H1 (cell line): ENCODE measurements around the gene TSPAN17. TPM values are rescaled to one million over a fixed set of nuclear protein-coding genes. Genes with fewer than 3 reads are reported as not detected.
A peak's percentile ranks its signal among the peaks of the same experiment; 100 is the strongest.

Experiments
- CTCF ChIA-PET: fragments of 300-600 bp; sonication (Branson Sonifier 250); formaldehyde crosslinking; loops from one replicate; lab custom pipeline; 2021; ENCODE audit not compliant: partially characterized antibody; lab: Charles Lee
- POLR2A ChIA-PET: fragments of 300-600 bp; sonication (Branson Sonifier 250); formaldehyde crosslinking; loops from one replicate; lab custom pipeline; 2021; ENCODE audit warnings: inconsistent platforms; ENCODE audit not compliant: partially characterized antibody; lab: Charles Lee
- DNase-seq, 2 experiments: peaks; one replicate each; pipeline versions ENCODE4 v3.0.0 to v3.0.0-alpha.2; 2010 to 2022; ENCODE audit warnings: low spot score in 2 of 2, low read depth in 1 of 2, mixed read lengths in 1 of 2
- FAIRE-seq: peaks from 2 replicates; lab custom pipeline; 2011; peaks lifted over from hg19 to GRCh38; lab: Jason Lieb, UNC
- H2AFZ ChIP-seq: 2 replicates; pipeline ENCODE4 v1.8.1; 2012; ENCODE audit warnings: low read length, inconsistent platforms
- H2AK5ac ChIP-seq: 2 replicates; pipeline ENCODE4 v1.6.1; 2013; ENCODE audit warnings: low read depth, low read length
- H2BK120ac ChIP-seq: replicated peaks from 2 replicates; pipeline ENCODE3; 2013; ENCODE audit warnings: low read depth, low read length, inconsistent platforms
- H2BK12ac ChIP-seq: 2 replicates; pipeline ENCODE4 v1.6.1; 2013; ENCODE audit warnings: low read depth, low read length
- H2BK15ac ChIP-seq: 2 replicates; pipeline ENCODE4 v1.6.1; 2013; ENCODE audit warnings: low read length
- H2BK20ac ChIP-seq: 2 replicates; pipeline ENCODE4 v1.6.1; 2013; ENCODE audit warnings: low read length
- H2BK5ac ChIP-seq: 2 replicates; pipeline ENCODE4 v1.6.1; 2013; ENCODE audit warnings: low read depth, low read length
- H3K14ac ChIP-seq: 2 replicates; pipeline ENCODE4 v1.6.1; 2013; ENCODE audit warnings: inconsistent platforms; ENCODE audit not compliant: insufficient read length
- H3K18ac ChIP-seq: 2 replicates; pipeline ENCODE4 v1.6.1; 2013; ENCODE audit warnings: low read length; ENCODE audit errors: extremely low read depth
- H3K23ac ChIP-seq: 2 replicates; pipeline ENCODE4 v1.6.1; 2013; ENCODE audit warnings: inconsistent platforms; ENCODE audit not compliant: insufficient read length
- H3K23me2 ChIP-seq: 2 replicates; pipeline ENCODE4 v1.6.1; 2013; ENCODE audit warnings: low read depth, low read length
- H3K27ac ChIP-seq: 2 replicates; pipeline ENCODE4 v1.6.1; 2011; ENCODE audit warnings: low read depth, low read length, inconsistent platforms
- H3K27me3 ChIP-seq, 4 experiments: replicated peaks in 1 of 4; 1 replicate in 1 of 4; 2 replicates in 3 of 4; pipeline versions ENCODE4 v1.6.1 to v1.8.1; 2011 to 2013; ENCODE audit warnings: low read length in 3 of 4, mild to moderate bottlenecking in 3 of 4, inconsistent platforms in 2 of 4, mixed read lengths in 2 of 4, moderate library complexity in 1 of 4; ENCODE audit not compliant: control insufficient read depth in 3 of 4, insufficient read depth in 3 of 4; ENCODE audit errors: extremely low read depth in 1 of 4
- H3K36me3 ChIP-seq, 4 experiments: 2 replicates each; pipeline versions ENCODE4 v1.6.1 to v1.8.1; 2011 to 2013; ENCODE audit warnings: mild to moderate bottlenecking in 4 of 4, low read length in 3 of 4, moderate library complexity in 2 of 4, control low read depth in 1 of 4, inconsistent platforms in 1 of 4; ENCODE audit not compliant: insufficient read depth in 4 of 4, control insufficient read depth in 2 of 4
- H3K4ac ChIP-seq: replicated peaks from 2 replicates; pipeline ENCODE3; 2013; ENCODE audit warnings: low read length, low read depth, mixed read lengths, inconsistent platforms; ENCODE audit not compliant: insufficient read length
- H3K4me1 ChIP-seq, 4 experiments: replicated peaks in 1 of 4; 1 replicate in 1 of 4; 2 replicates in 3 of 4; pipeline versions ENCODE4 v1.6.1 to v1.8.1; 2011 to 2013; ENCODE audit warnings: low read length in 3 of 4, inconsistent platforms in 2 of 4, mixed read lengths in 1 of 4; ENCODE audit not compliant: insufficient read depth in 4 of 4, control insufficient read depth in 3 of 4
- H3K4me2 ChIP-seq, 2 experiments: 2 replicates each; pipeline versions ENCODE4 v1.6.1 to v1.8.1; 2011 to 2013; ENCODE audit warnings: low read depth in 2 of 2, low read length in 2 of 2, control low read depth in 1 of 2, inconsistent platforms in 1 of 2, mild to moderate bottlenecking in 1 of 2; ENCODE audit not compliant: insufficient read depth in 1 of 2
- H3K4me3 ChIP-seq, 4 experiments: fragments of 200-600, 300-600 bp in 1 of 4; sonication (generic), shearing (Covaris generic), sonication (Bioruptor Twin) in 1 of 4; 2 replicates each; pipeline versions ENCODE4 v1.5.1 to v1.8.1; 2011 to 2016; ENCODE audit warnings: low read length in 4 of 4, low read depth in 3 of 4, control low read depth in 2 of 4, inconsistent platforms in 2 of 4, mild to moderate bottlenecking in 2 of 4, mixed read lengths in 1 of 4, moderate library complexity in 1 of 4; ENCODE audit not compliant: insufficient read depth in 2 of 4; ENCODE audit errors: extremely low read depth in 1 of 4
- H3K56ac ChIP-seq: replicated peaks from 2 replicates; pipeline ENCODE3; 2013; ENCODE audit warnings: low read depth, mild to moderate bottlenecking, mixed read lengths, low read length, inconsistent platforms; ENCODE audit not compliant: insufficient read length
- H3K79me1 ChIP-seq: 2 replicates; pipeline ENCODE4 v1.6.1; 2013; ENCODE audit warnings: low read depth, low read length, control low read depth
- H3K79me2 ChIP-seq, 2 experiments: 2 replicates each; pipeline versions ENCODE4 v1.6.1 to v1.8.1; 2012 to 2013; ENCODE audit warnings: low read length in 2 of 2, mild to moderate bottlenecking in 2 of 2, inconsistent platforms in 1 of 2; ENCODE audit not compliant: insufficient read depth in 2 of 2, control insufficient read depth in 1 of 2
- H3K9ac ChIP-seq, 4 experiments: replicated peaks in 1 of 4; 1 replicate in 1 of 4; 2 replicates in 3 of 4; pipeline versions ENCODE4 v1.6.1 to v1.8.1; 2011 to 2013; ENCODE audit warnings: low read depth in 3 of 4, low read length in 3 of 4, control low read depth in 2 of 4, mild to moderate bottlenecking in 2 of 4, moderate library complexity in 2 of 4, inconsistent platforms in 1 of 4; ENCODE audit errors: extremely low read depth in 1 of 4
- H3K9me3 ChIP-seq, 2 experiments: 2 replicates each; pipeline versions ENCODE4 v1.6.1 to v1.8.1; 2012 to 2013; ENCODE audit warnings: mild to moderate bottlenecking in 2 of 2, moderate library complexity in 2 of 2, control low read depth in 1 of 2, inconsistent platforms in 1 of 2, low read depth in 1 of 2, low read length in 1 of 2, mixed read lengths in 1 of 2; ENCODE audit not compliant: insufficient read depth in 2 of 2
- H4K20me1 ChIP-seq, 2 experiments: replicated peaks in 1 of 2; 2 replicates each; pipeline versions ENCODE3 to v1.8.1; 2011 to 2013; ENCODE audit warnings: inconsistent platforms in 2 of 2, low read length in 2 of 2, mild to moderate bottlenecking in 1 of 2; ENCODE audit not compliant: insufficient read depth in 2 of 2, control insufficient read depth in 1 of 2
- H4K5ac ChIP-seq: 2 replicates; pipeline ENCODE4 v1.6.1; 2013; ENCODE audit warnings: low read length, low read depth, mixed read lengths, inconsistent platforms; ENCODE audit not compliant: insufficient read length
- H4K8ac ChIP-seq: 2 replicates; pipeline ENCODE4 v1.8.0; 2013; ENCODE audit warnings: mild to moderate bottlenecking, moderate library complexity, low read length, inconsistent platforms; ENCODE audit not compliant: insufficient read depth; ENCODE audit errors: extremely low read depth
- H4K91ac ChIP-seq: replicated peaks from 2 replicates; pipeline ENCODE3; 2013; ENCODE audit warnings: low read length, mixed read lengths, inconsistent platforms; ENCODE audit not compliant: insufficient read length
- CBX8 ChIP-seq: fragments of 300-800, 300-1000 bp; sonication (generic); IDR thresholded peaks from 2 replicates; pipeline ENCODE4 v1.7.1; 2016; ENCODE audit warnings: low read depth, low read length, borderline replicate concordance
- FOSL1 ChIP-seq: IDR thresholded peaks from 2 replicates; pipeline ENCODE4 v1.6.1; 2011; ENCODE audit warnings: mild to moderate bottlenecking, low read depth, low read length, moderate library complexity; ENCODE audit not compliant: insufficient read depth
- TCF12 ChIP-seq: IDR thresholded peaks from 2 replicates; pipeline ENCODE4 v1.6.1; 2011; ENCODE audit warnings: low read depth, mild to moderate bottlenecking, low read length
- WGBS, 2 experiments: shearing (Covaris generic) in 1 of 2; methylation state at CpG; one replicate each; pipeline versions ENCODE4 v1.1.6 to v1.1.7; 2013 to 2015; ENCODE audit warnings: low lambda C conversion rate in 2 of 2, mixed read lengths in 2 of 2, inconsistent platforms in 1 of 2, low coverage in 1 of 2, missing lambda C conversion rate in 1 of 2; ENCODE audit not compliant: insufficient replicate concordance in 2 of 2, insufficient coverage in 1 of 2, insufficient read length in 1 of 2; ENCODE audit errors: extremely low coverage in 1 of 2, missing lambda C conversion rate in 1 of 2; 5-methylcytosine and 5-hydroxymethylcytosine counted together
- polyA plus RNA-seq, 7 experiments: library from polyadenylated mRNA; depleted of rRNA in 3 of 7; stranded (reverse) in 5 of 7; unstranded in 2 of 7; fragments of >200 nt in 5 of 7; fragments of 200-250 nt in 2 of 7; gene quantifications; 1 replicate in 5 of 7; 2 replicates in 1 of 7; 4 replicates in 1 of 7; pipeline versions ENCODE4 v1.2.1 to v1.2.3, GENCODE V29; 2011 to 2013; ENCODE audit warnings: missing spikeins in 2 of 7, mixed read lengths in 2 of 7
- total RNA-seq: library from RNA; stranded (reverse); fragmentation: NEBNext Ultra II Directional; extraction: Animal tissue kit (Norgen Biotek cat#: 25700); gene quantifications from 2 replicates; pipeline ENCODE4 v1.2.1, GENCODE V29; 2021
- TF ChIP-seq, protein P1 (sequence below): IDR thresholded peaks from 2 replicates; pipeline ENCODE4 v1.6.1; 2012; ENCODE audit warnings: inconsistent platforms
- TF ChIP-seq, protein P2 (sequence below): IDR thresholded peaks from 2 replicates; pipeline ENCODE4 v1.6.1; 2011; ENCODE audit warnings: low read length, improper control_type of control experiment

The TSPAN17 gene
- total and polyA plus RNA-seq, 2 of the 8 experiments (the other 6 are each of a cell fraction or from before 2014, with no cell fraction given) = 41.5 to 53.7 TPM

DNA sequence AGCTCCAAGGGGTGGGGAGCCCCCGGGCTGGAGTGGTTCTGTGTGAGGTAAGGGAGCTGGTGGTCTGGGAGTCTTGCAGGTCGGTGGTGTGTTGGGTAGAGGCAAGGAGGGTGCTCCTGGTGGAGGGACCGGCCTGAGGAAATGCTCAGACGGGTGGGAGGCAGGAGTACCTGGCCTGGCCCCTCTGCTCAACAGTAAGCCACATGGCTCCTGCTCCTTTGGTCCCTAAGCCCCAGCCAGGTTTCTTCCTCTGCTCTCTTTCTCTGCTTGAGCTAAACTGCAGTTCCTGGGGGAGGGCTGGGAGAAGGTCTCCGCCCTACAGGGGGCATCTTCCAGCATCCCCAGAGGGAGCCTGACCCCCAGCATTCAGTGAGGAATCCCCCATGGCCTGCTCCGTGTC lies 17.2 kb downstream of the TSPAN17 start:
- H3K9ac ChIP-seq = peak overlapping the region in 1 of 4 experiments; percentile 17; a peak in 2 of 7 replicates
- no peaks in the 10 kb centered on the region for H3K36me3 ChIP-seq
- no peak overlapping the region for H2BK120ac ChIP-seq
- H3K18ac ChIP-seq = peak overlapping the region; percentile 71; the same call in 1 of the 2 replicates
- no peaks in the 10 kb centered on the region for H3K9me3 ChIP-seq
- H3K27ac ChIP-seq = no peak overlapping the region
- no peak overlapping the region for H2AK5ac ChIP-seq
- H3K4ac ChIP-seq = no peak overlapping the region
- WGBS, 2 experiments = 61% methylated on average over 6 of the region's 6 CpGs; no CpG with 5 or more reads in 1 of the 2 experiments
- H2AFZ ChIP-seq = peak overlapping the region; percentile 85
- H2BK20ac ChIP-seq = 0 out of 2 replicates have a peak overlapping the region, but pooled peaks have one; percentile 48
- H3K4me2 ChIP-seq = peak overlapping the region in 1 of 2 experiments; percentile 16; a peak in 1 of 4 replicates
- H3K56ac ChIP-seq = no peak overlapping the region
- peaks cover 4% of the 10 kb centered on the region; the same call in 1 of the 2 replicates for H3K23me2 ChIP-seq
- POLR2A ChIA-PET = interaction anchor here (0.7 kb wide), 1 partner anchor 13 kb away, joined by 3 read pairs; no protein-coding TSS in a partner anchor
- H4K5ac ChIP-seq = no peak overlapping the region
- no peak overlapping the region for H3K4me3 ChIP-seq
- H3K4me1 ChIP-seq = peaks cover 0 to 12% (median 8%) of the 10 kb centered on the region in 4 experiments; a peak in 6 of 7 replicates
- no peak for FAIRE-seq
- no peak overlapping the region for H2BK5ac ChIP-seq
- CTCF ChIA-PET = interaction anchor here (0.6 to 35.1 kb wide), 17 partner anchors 11 to 660 kb away, joined by 3 to 859 read pairs (median 3); partner anchors contain the start of gene TSPAN17
- H3K23ac ChIP-seq = no peak overlapping the region
- DNase-seq = no peak
- H3K14ac ChIP-seq = no peak overlapping the region
- TF ChIP-seq FOSL1 = no peak
- TF ChIP-seq, protein P1, sequence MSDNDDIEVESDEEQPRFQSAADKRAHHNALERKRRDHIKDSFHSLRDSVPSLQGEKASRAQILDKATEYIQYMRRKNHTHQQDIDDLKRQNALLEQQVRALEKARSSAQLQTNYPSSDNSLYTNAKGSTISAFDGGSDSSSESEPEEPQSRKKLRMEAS = peak; percentile 12; the same call in 1 of the 2 replicates
- TF ChIP-seq CBX8 = no peak
- TF ChIP-seq, protein P2, sequence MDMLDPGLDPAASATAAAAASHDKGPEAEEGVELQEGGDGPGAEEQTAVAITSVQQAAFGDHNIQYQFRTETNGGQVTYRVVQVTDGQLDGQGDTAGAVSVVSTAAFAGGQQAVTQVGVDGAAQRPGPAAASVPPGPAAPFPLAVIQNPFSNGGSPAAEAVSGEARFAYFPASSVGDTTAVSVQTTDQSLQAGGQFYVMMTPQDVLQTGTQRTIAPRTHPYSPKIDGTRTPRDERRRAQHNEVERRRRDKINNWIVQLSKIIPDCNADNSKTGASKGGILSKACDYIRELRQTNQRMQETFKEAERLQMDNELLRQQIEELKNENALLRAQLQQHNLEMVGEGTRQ = no peak
- TF ChIP-seq TCF12 = no peak
- no peak overlapping the region for H4K8ac ChIP-seq
- H2BK12ac ChIP-seq = peak overlapping the region; percentile 68; the same call in 1 of the 2 replicates
- H4K91ac ChIP-seq = no peak overlapping the region
- no peaks in the 10 kb centered on the region for H3K27me3 ChIP-seq
- no peaks in the 10 kb centered on the region for H4K20me1 ChIP-seq
- H2BK15ac ChIP-seq = peak overlapping the region; percentile 61
- H3K79me2 ChIP-seq = no peaks in the 10 kb centered on the region
- H3K79me1 ChIP-seq = no peaks in the 10 kb centered on the region
